IPS-18a (cell line): ENCODE measurements around the gene KIAA0825.

ENCODE experiments used
- H3K27ac ChIP-seq: one replicate; pipeline ENCODE4 v1.5.1; 2013; ENCODE audit warnings: low read length
- H3K27me3 ChIP-seq: one replicate; pipeline ENCODE4 v1.6.1; 2013; ENCODE audit warnings: mild to moderate bottlenecking, low read length; ENCODE audit not compliant: control insufficient read depth, insufficient read depth
- H3K36me3 ChIP-seq: one replicate; pipeline ENCODE4 v1.6.1; 2013; ENCODE audit warnings: low read depth, low read length; ENCODE audit not compliant: control insufficient read depth
- H3K4me1 ChIP-seq: one replicate; pipeline ENCODE4 v1.6.1; 2013; ENCODE audit warnings: low read depth, low read length; ENCODE audit not compliant: control insufficient read depth
- H3K4me3 ChIP-seq: one replicate; pipeline ENCODE4 v1.5.1; 2013; ENCODE audit warnings: low read length
- H3K9ac ChIP-seq: one replicate; pipeline ENCODE4 v1.6.1; 2013; ENCODE audit warnings: mild to moderate bottlenecking, low read length, moderate library complexity
- H3K9me3 ChIP-seq: one replicate; pipeline ENCODE4 v1.6.1; 2013; ENCODE audit warnings: low read depth, low read length; ENCODE audit not compliant: control insufficient read depth

KIAA0825 gene

DNA sequence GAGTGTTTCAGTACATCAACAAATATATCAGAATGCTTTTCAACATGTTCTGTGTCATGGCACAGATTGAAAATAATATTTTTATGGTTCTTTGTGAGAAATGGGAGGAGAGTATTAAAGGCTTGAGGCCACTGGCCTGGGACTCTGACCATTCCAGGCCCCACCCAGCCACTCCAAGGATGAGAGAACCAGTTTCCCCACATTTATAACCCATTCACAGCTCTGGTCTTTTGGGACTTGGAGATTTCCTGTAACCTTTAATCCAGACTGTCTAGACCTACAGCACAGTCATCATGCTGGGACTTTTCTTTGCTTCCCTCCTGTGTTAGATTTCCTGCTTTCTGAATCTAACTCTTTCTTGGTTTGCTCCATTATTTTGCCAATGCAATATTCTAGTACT lies 389.6 kb downstream of the KIAA0825 start:
- H3K4me1 ChIP-seq: no peaks in the 10 kb centered on the region
- no peak overlapping the region for H3K27ac ChIP-seq
- no peaks in the 10 kb centered on the region for H3K27me3 ChIP-seq
- no peaks in the 10 kb centered on the region for H3K36me3 ChIP-seq
- no peak overlapping the region for H3K4me3 ChIP-seq
- no peak overlapping the region for H3K9ac ChIP-seq
- no peaks in the 10 kb centered on the region for H3K9me3 ChIP-seq

DNA sequence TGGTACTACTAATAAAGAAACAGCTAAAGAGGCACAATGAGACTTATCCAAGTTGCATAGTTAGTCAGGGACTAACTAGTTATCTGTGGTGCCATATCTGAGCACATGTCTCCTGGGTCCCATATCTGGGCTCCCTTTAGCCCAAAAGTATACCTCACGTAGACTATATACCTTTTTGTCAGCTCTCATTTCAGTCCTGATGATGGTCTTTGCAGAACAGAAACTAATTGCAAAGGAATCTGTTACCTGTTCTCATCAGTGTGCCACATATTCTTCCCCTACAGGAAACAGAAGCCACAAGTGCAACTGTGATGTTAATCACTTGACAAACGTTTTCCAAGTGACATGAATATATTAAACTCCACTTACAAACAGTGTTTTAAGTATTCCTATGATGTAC lies 395.2 kb downstream of the KIAA0825 start:
- Histone ChIP-seq H3K9ac (no peak overlapping the region), H3K4me3 (no peak overlapping the region), H3K27me3 (no peaks in the 10 kb centered on the region), H3K36me3 (no peaks in the 10 kb centered on the region), H3K9me3 (no peaks in the 10 kb centered on the region), H3K4me1 (no peaks in the 10 kb centered on the region), H3K27ac (no peak overlapping the region)

DNA sequence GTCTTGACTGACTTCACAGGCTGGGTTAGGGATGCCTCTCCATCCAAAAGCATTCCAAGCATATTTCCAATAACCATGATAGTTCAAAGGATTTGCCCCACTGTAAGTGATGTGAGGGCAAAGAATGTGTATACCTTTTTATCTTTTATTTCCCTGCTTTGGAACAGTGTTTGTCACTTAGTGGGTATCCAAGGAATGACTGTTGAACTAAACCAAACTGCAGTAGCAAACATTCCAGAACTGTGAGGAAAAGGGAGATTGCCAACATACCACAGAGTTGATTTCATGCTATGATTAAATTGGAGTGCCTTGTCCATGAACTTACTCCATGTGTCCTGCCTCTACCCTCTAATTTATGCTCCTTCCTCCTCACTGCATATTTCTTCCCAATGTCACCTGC lies 400.0 kb downstream of the KIAA0825 start:
- no peaks in the 10 kb centered on the region for H3K4me1 ChIP-seq
- H3K27ac ChIP-seq: no peak overlapping the region
- no peaks in the 10 kb centered on the region for H3K36me3 ChIP-seq
- no peaks in the 10 kb centered on the region for H3K9me3 ChIP-seq
- H3K9ac ChIP-seq: no peak overlapping the region
- no peaks in the 10 kb centered on the region for H3K27me3 ChIP-seq
- H3K4me3 ChIP-seq: no peak overlapping the region

DNA sequence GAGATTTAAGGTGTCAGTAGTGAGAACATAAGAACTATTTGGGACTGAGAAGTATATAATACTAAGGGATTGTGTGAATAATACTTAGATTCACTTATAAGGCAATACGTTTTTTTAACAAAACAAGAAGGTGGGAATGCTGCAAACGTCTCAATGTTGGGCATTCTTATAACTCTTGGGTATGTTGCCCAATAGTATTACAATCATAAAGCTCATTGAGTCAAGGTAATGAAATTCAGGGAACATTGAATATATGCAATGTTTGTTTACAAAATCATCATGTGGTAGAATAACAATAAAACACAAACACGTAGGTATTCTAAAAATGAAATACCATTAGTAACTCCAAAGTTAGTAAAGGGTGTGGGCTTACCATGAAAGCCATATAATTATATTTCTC lies 400.7 kb downstream of the KIAA0825 start:
- Histone ChIP-seq H3K9ac (no peak overlapping the region), H3K4me3 (no peak overlapping the region), H3K9me3 (no peaks in the 10 kb centered on the region), H3K27me3 (no peaks in the 10 kb centered on the region), H3K4me1 (no peaks in the 10 kb centered on the region), H3K36me3 (no peaks in the 10 kb centered on the region), H3K27ac (no peak overlapping the region)

DNA sequence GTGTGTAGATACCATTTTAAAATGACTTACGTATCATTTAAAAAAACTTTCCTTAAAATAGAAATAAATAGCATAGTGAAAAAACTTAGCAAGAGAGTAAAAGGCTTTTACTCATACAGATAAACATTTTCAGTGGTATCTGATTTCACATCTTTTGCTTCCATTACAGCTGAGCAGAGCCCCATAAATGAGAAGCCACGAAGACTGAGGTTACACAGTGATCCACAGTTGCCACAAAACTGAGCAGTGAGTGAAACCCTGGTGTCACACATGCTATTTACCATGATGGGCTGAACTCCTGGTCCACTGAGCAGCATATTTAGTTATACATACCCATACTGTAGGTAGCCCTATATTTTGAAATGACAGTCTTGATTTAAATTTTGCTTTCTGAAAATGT lies 401.2 kb downstream of the KIAA0825 start:
- no peak overlapping the region for H3K27ac ChIP-seq
- H3K4me3 ChIP-seq: no peak overlapping the region
- H3K9ac ChIP-seq: no peak overlapping the region
- H3K9me3 ChIP-seq: no peaks in the 10 kb centered on the region
- H3K4me1 ChIP-seq: no peaks in the 10 kb centered on the region
- no peaks in the 10 kb centered on the region for H3K36me3 ChIP-seq
- H3K27me3 ChIP-seq: no peaks in the 10 kb centered on the region

DNA sequence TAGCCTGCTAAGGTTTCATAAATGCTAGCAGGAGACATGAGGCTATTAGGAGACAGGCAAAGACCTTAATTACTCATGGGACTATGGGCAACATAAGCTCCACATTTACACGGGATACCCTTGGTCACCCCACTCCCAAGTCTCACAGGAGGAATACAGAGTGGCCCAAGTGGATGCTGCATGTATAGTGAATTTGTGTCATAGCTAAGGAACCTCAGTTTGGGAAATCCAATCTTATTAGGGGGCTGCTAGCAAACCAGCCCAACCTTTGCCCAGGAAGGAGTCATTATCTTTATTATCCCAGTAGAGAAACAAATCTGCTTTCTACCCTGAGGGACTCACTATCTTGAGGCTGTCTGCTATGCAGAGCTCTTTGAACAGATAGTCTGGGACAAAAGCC lies 405.9 kb downstream of the KIAA0825 start:
- Histone ChIP-seq H3K4me1 (no peaks in the 10 kb centered on the region), H3K4me3 (no peak overlapping the region)

DNA sequence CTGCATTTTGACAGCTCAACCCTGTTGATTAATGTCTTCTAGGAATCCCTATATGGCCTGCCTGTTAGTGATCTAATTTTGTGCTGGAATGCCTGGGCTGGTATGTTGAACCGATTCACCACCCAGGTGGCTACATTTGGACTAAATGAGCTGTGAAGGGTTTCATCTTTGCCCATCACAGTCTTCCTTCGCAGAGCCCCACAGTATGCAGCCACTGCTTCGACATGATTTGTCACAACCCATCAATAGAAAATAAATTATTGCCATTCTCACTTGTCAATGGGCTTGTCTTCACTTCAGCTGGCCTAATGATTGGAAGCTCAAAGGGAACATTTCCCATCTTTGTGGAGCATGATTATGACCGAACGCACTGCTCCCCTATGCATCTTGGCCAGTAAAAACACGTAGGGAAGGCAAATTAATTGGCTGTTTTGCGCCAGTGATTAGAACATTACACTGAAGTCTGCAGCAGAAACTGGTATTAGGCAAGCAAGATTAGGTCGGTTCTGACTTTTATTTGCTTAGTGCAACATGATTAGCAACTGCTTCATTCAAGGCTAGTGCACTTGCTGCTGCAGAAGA lies 408.5 kb downstream of the KIAA0825 start:
- H3K9ac ChIP-seq: no peak overlapping the region
- H3K4me3 ChIP-seq: no peak overlapping the region

More for the DNA sequence above, 405.9 kb downstream of the KIAA0825 start:
- H3K27ac ChIP-seq: no peak overlapping the region
- H3K9me3 ChIP-seq: no peaks in the 10 kb centered on the region
- H3K27me3 ChIP-seq: no peaks in the 10 kb centered on the region
- H3K36me3 ChIP-seq: no peaks in the 10 kb centered on the region
- no peak overlapping the region for H3K9ac ChIP-seq

DNA sequence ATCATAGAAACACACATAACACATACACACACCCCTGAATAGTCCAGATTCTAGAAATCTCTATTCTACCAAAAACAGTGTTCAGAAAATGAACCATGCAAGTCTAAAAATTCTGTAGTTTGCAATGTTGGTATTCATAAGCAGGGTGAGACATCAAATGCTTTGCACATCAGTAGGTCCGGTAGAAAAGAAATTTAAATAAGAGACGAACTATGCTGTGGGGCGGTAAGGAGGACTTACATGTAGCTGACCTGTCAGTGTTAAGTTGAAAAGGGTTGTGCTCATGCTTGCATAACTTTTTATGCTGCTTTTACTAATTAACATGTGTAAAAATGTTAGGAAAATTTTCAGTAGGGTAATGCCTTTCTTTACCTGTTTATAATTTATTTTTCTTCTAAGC lies 409.1 kb downstream of the KIAA0825 start:
- H3K9ac ChIP-seq: no peak overlapping the region
- no peak overlapping the region for H3K27ac ChIP-seq
- H3K4me3 ChIP-seq: no peak overlapping the region
- no peaks in the 10 kb centered on the region for H3K4me1 ChIP-seq
- no peaks in the 10 kb centered on the region for H3K9me3 ChIP-seq
- H3K27me3 ChIP-seq: no peaks in the 10 kb centered on the region
- H3K36me3 ChIP-seq: no peaks in the 10 kb centered on the region

More for the DNA sequence above, 408.5 kb downstream of the KIAA0825 start:
- Histone ChIP-seq H3K27ac (no peak overlapping the region), H3K36me3 (no peaks in the 10 kb centered on the region), H3K27me3 (no peaks in the 10 kb centered on the region), H3K4me1 (no peaks in the 10 kb centered on the region), H3K9me3 (no peaks in the 10 kb centered on the region)

DNA sequence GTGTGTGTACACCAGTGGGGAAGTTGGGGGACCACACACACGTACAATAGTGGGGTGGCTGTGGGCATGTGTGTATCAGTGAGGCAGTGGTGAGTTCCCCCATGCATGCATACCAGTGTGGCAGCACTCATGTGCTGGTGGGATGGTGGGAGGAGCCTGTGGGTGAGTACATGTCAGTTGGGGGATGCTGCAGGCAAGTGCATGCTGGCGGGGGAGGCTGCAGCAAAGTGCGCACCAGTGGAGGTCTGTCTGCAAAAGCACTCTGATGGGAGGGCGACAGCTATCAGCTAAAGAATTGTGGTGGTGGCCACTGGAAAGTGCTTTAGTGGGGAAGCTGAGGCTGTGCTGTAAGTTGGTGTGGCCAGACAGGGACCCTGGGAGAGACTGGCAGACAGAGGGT lies 418.8 kb downstream of the KIAA0825 start:
- no peak overlapping the region for H3K27ac ChIP-seq
- peaks cover 7% of the 10 kb centered on the region for H3K4me1 ChIP-seq
- H3K4me3 ChIP-seq: no peak overlapping the region
- H3K27me3 ChIP-seq: no peaks in the 10 kb centered on the region
- no peaks in the 10 kb centered on the region for H3K9me3 ChIP-seq
- H3K36me3 ChIP-seq: no peaks in the 10 kb centered on the region
- H3K9ac ChIP-seq: no peak overlapping the region

DNA sequence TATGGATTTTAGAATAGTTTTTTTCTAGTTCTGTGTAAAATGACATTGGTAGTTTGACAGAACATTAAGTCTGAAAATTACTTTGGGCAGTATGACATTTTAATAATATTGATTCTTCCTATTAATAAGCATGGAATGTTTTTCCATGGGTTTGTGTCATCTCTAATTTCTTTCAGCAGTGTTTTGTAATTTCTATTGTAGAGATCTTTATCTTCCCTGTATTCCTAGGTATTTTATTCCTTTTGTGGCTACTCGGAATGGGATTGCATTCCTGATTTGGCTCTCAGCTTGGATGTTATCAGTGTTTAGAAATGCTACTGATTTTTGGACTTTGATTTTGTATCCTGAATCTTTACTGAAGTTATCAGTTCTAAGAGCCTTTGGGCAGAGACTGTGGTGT lies 420.4 kb downstream of the KIAA0825 start:
- no peaks in the 10 kb centered on the region for H3K27me3 ChIP-seq
- H3K4me3 ChIP-seq: no peak overlapping the region
- peaks cover 9% of the 10 kb centered on the region for H3K4me1 ChIP-seq
- no peaks in the 10 kb centered on the region for H3K9me3 ChIP-seq
- H3K9ac ChIP-seq: no peak overlapping the region
- no peak overlapping the region for H3K27ac ChIP-seq
- no peaks in the 10 kb centered on the region for H3K36me3 ChIP-seq

DNA sequence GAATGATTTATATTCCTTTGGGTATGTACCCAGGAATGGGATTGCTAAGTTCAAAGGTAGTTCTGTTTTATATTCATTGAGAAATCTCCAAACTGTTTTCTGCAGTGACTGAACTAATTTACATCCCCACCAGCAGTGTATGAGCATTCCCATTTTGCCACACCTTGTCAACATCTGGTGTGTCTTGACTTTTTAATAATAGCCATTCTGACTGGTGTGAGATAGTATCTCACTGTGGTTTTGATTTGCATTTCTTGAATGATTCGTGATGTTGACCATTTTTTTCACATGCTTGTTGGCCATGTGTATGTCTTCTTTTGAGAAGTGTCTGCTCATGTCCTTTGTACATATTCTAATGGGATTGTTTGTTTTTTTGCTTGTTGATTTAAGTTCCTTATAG lies 421.5 kb downstream of the KIAA0825 start:
- peaks cover 13% of the 10 kb centered on the region for H3K4me1 ChIP-seq
- no peak overlapping the region for H3K27ac ChIP-seq
- no peak overlapping the region for H3K9ac ChIP-seq
- no peaks in the 10 kb centered on the region for H3K27me3 ChIP-seq
- H3K9me3 ChIP-seq: no peaks in the 10 kb centered on the region
- no peak overlapping the region for H3K4me3 ChIP-seq
- H3K36me3 ChIP-seq: no peaks in the 10 kb centered on the region

DNA sequence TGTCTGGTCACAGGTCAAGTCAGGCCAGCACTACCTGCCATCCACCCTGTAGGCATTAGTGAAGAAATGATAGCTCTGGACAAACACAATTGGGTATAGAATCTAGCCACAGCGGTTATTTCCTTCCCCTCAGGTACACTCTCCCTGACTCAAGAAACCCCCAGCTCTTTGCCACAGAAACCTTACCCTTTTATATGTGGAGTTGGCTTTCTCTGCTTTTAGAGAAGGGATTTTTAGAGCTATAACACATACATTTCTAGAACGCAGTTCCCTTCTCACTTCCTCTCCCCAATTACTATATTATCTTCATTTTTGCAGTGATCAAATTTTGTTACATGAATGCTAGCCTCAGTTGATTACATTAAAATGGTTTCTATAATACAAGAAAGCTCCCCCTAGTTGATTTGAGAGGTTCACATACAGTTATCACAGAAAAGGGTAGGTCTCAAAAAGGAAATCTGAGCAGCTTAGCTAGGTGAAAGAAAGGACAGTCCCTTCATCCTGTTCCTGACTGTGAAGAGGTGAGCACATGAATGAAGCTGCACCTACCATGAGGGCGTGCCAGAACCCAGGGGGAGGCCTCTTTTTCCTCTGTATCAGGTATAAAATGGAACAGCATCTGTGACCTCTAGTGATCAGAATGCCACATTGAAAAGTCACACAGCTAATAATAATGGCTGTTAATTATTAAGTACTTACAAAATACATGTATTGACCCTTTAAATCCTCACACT lies 425.6 kb downstream of the KIAA0825 start:
- no peaks in the 10 kb centered on the region for H3K9me3 ChIP-seq
- peaks cover 22% of the 10 kb centered on the region for H3K4me1 ChIP-seq
- no peaks in the 10 kb centered on the region for H3K36me3 ChIP-seq
- no peak overlapping the region for H3K4me3 ChIP-seq
- no peak overlapping the region for H3K27ac ChIP-seq
- H3K9ac ChIP-seq: no peak overlapping the region
- no peaks in the 10 kb centered on the region for H3K27me3 ChIP-seq
